Breast epithelium (tissue), 4 donors: ENCODE data around the gene MRPL52. TPM values are rescaled to one million over a fixed set of nuclear protein-coding genes. Genes with fewer than 3 reads are reported as not detected.
"Not testable (repeated sequence)": the region's sequence is repeated elsewhere in the genome, so short reads cannot be mapped to it uniquely, and the experiment has no call there.

Experiments used
- DNase-seq, 2 donors: peaks; one replicate each; pipeline ENCODE4 v3.0.0-alpha.2; 2019; ENCODE audit warnings: low spot score in 2 of 2
- H3K27ac ChIP-seq, 2 donors: fragments of 200-600 bp; sonication (generic) in 1 of 2; one replicate each; pipeline ENCODE4 v1.5.1; 2016 to 2019; ENCODE audit warnings: mild to moderate bottlenecking in 1 of 2
- H3K27me3 ChIP-seq, 2 donors: fragments of 200-600 bp; sonication (generic) in 1 of 2; one replicate each; pipeline versions ENCODE4 v1.5.1 to v1.6.0; 2017 to 2019; ENCODE audit warnings: control low read depth in 1 of 2, mild to moderate bottlenecking in 1 of 2
- H3K36me3 ChIP-seq: fragments of 200-600 bp; one replicate; pipeline ENCODE4 v1.5.1; 2019
- H3K4me1 ChIP-seq, 2 donors: fragments of 200-600 bp; sonication (generic); one replicate each; pipeline ENCODE4 v1.5.1; 2016 to 2019; ENCODE audit warnings: control low read depth in 1 of 2
- H3K4me3 ChIP-seq, 3 donors: fragments of 200-600 bp; sonication (generic); 1 replicate in 2 of 3; 2 replicates in 1 of 3; pipeline ENCODE4 v1.5.1; 2016 to 2019; ENCODE audit warnings: mild to moderate bottlenecking in 3 of 3, moderate library complexity in 2 of 3
- H3K9me3 ChIP-seq, 2 donors: fragments of 200-600 bp; sonication (generic) in 1 of 2; one replicate each; pipeline ENCODE4 v1.5.1; 2016 to 2019; ENCODE audit warnings: control low read depth in 1 of 2
- CTCF ChIP-seq, 3 donors: fragments of 450-650 bp; IDR thresholded peaks; one replicate each; pipeline ENCODE4 v1.5.1; 2016 to 2017; ENCODE audit warnings: antibody characterized with exemption in 3 of 3, mild to moderate bottlenecking in 3 of 3, moderate library complexity in 3 of 3
- POLR2A ChIP-seq: fragments of 450-650 bp; IDR thresholded peaks from one replicate; pipeline ENCODE4 v1.6.1; 2016; ENCODE audit warnings: antibody characterized with exemption, mild to moderate bottlenecking, moderate library complexity
- POLR2AphosphoS5 ChIP-seq, 3 donors: sonication (generic); formaldehyde crosslinking; IDR thresholded peaks; one replicate each; pipeline ENCODE4 v1.6.1; 2017; ENCODE audit warnings: antibody characterized with exemption in 3 of 3
- intact Hi-C: fragments of 100-400 bp; cut with DNase I; formaldehyde crosslinking; loops from one replicate; pipeline ENCODE4 v1.15.1; 2023; ENCODE audit warnings: low total_unique reads
- total RNA-seq, 3 donors: library from RNA; depleted of rRNA; stranded (reverse); fragments of >200 nt; gene quantifications; one replicate each; pipeline ENCODE4 v1.1.0, GENCODE V29; 2016

Gene MRPL52
- total RNA-seq, 3 donors from 2014 or later: 22.7 to 39.4 (median 34.7) TPM

GRCh38 chr14:22802860-22803686 is 26.6 kb upstream of the MRPL52 start:
- H3K4me1 ChIP-seq: no peaks in the 10 kb centered on the region
- H3K27ac ChIP-seq: no peak overlapping the region
- no peaks in the 10 kb centered on the region for H3K9me3 ChIP-seq
- H3K36me3 ChIP-seq: no peaks in the 10 kb centered on the region
- no peak for DNase-seq
- H3K4me3 ChIP-seq: no peak overlapping the region
- TF ChIP-seq POLR2AphosphoS5 (IDR thresholded peaks at IDR 0.05): no peak
- no peak for TF ChIP-seq CTCF (IDR thresholded peaks at IDR 0.05)
- TF ChIP-seq POLR2A: no peak
- H3K27me3 ChIP-seq: no peaks in the 10 kb centered on the region
- intact Hi-C loops: no loop called here

- intact Hi-C loops: no loop called here
- Histone ChIP-seq H3K4me3 (no peak overlapping the region), H3K36me3 (no peaks in the 10 kb centered on the region), H3K27me3 (no peaks in the 10 kb centered on the region), H3K27ac (no peak overlapping the region), H3K9me3 (no peaks in the 10 kb centered on the region), H3K4me1 (no peaks in the 10 kb centered on the region)
- TF ChIP-seq POLR2A (no peak), CTCF (IDR thresholded peaks at IDR 0.05) (no peak), POLR2AphosphoS5 (IDR thresholded peaks at IDR 0.05) (no peak)
- no peak for DNase-seq
Measured at GRCh38 chr14:22803687-22803974, 26.1 kb upstream of the MRPL52 start.

- H3K4me3 ChIP-seq, H3K27ac ChIP-seq, H3K4me1 ChIP-seq, DNase-seq, H3K36me3 ChIP-seq, intact Hi-C loops, H3K9me3 ChIP-seq, H3K27me3 ChIP-seq: not testable (repeated sequence)
Measured at GRCh38 chr14:22805235-22805634, 24.5 kb upstream of the MRPL52 start.

DNA sequence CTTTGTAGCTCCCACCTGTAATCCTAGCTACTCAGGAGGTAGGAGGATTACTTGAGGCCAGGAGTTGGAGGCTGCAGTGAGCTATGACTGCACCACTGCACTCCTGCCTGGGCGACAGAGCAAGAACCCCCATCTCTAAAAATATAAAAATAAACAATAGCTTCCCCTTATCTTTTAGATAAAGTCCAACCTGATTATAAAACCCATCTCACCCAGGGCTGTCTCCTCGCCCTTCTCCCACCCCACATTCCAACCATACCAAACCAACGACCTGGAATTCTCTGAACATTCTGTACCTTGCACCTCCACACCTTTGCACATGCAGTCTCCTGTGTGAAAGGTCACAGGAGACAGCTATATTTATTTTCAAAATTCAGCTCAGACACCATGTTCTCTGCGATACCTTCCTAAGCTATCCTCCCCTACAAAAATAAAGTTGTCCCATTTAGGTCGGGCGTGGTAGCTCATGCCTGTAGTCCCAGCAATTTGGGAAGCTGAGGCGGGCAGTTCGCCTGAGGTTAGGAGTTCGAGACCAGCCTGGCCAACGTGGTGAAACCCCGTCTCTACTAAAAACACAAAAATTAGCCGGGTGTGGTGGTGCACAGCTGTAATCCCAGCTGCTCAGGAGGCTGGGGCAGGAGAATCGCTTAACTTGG is 22.1 kb upstream of the MRPL52 start:
- Histone ChIP-seq H3K27me3 (no peaks in the 10 kb centered on the region), H3K9me3 (no peaks in the 10 kb centered on the region), H3K27ac (no peak overlapping the region), H3K36me3 (no peaks in the 10 kb centered on the region), H3K4me1 (no peaks in the 10 kb centered on the region), H3K4me3 (no peak overlapping the region)
- DNase-seq: no peak
- no peak for TF ChIP-seq POLR2A
- intact Hi-C loops: no loop called here

GRCh38 chr14:22808388-22809209 is 21.1 kb upstream of the MRPL52 start:
- TF ChIP-seq POLR2A: no peak
- TF ChIP-seq POLR2AphosphoS5 (IDR thresholded peaks at IDR 0.05): no peak
- DNase-seq: no peak

GRCh38 chr14:22811722-22812121 is 18.0 kb upstream of the MRPL52 start:
- Histone ChIP-seq H3K27me3 (no peaks in the 10 kb centered on the region), H3K36me3 (no peaks in the 10 kb centered on the region), H3K4me3 (no peak overlapping the region), H3K4me1 (no peaks in the 10 kb centered on the region), H3K9me3 (no peaks in the 10 kb centered on the region), H3K27ac (no peak overlapping the region)
- no peak for DNase-seq
- intact Hi-C loops: no loop called here
- TF ChIP-seq POLR2A (no peak), POLR2AphosphoS5 (IDR thresholded peaks at IDR 0.05) (no peak), CTCF (IDR thresholded peaks at IDR 0.05) (no peak)

More at GRCh38 chr14:22808388-22809209, 21.1 kb upstream of the MRPL52 start:
- intact Hi-C loops: no loop called here
- no peak overlapping the region for H3K4me3 ChIP-seq
- H3K27me3 ChIP-seq: no peaks in the 10 kb centered on the region
- H3K36me3 ChIP-seq: no peaks in the 10 kb centered on the region
- no peaks in the 10 kb centered on the region for H3K9me3 ChIP-seq
- H3K27ac ChIP-seq: no peak overlapping the region
- H3K4me1 ChIP-seq: no peaks in the 10 kb centered on the region
